Right atrium auricular region (tissue), 2 donors: ENCODE results near the gene DNAH12. TPM values are rescaled to one million over a fixed set of nuclear protein-coding genes. Genes with fewer than 3 reads are reported as not detected.

ENCODE experiments used
- DNase-seq: peaks from one replicate; pipeline ENCODE4 v3.0.0-alpha.2; 2019; ENCODE audit warnings: low spot score
- H3K27ac ChIP-seq, 2 donors: fragments of 200-600 bp; sonication (generic); 1 replicate in 1 of 2; 2 replicates in 1 of 2; pipeline ENCODE4 v1.5.1; 2016 to 2019
- H3K27me3 ChIP-seq, 2 donors: fragments of 200-600 bp; sonication (generic); one replicate each; pipeline versions ENCODE4 v1.5.1 to v1.6.0; 2017 to 2019
- H3K36me3 ChIP-seq: fragments of 200-600 bp; sonication (generic); one replicate; pipeline ENCODE4 v1.5.1; 2016
- H3K4me1 ChIP-seq, 2 donors: fragments of 200-600 bp; sonication (generic); one replicate each; pipeline versions ENCODE4 v1.5.1 to v1.6.0; 2017 to 2019
- H3K4me3 ChIP-seq, 2 donors: fragments of 200-600 bp; sonication (generic); 1 replicate in 1 of 2; 2 replicates in 1 of 2; pipeline ENCODE4 v1.5.1; 2017 to 2019; ENCODE audit warnings: mild to moderate bottlenecking in 1 of 2, moderate library complexity in 1 of 2
- H3K9me3 ChIP-seq, 2 donors: fragments of 200-600 bp; sonication (generic); one replicate each; pipeline ENCODE4 v1.5.1; 2019
- total RNA-seq, 2 donors: library from RNA; depleted of rRNA; stranded (reverse); fragments of >200 nt; gene quantifications; one replicate each; pipeline ENCODE4 v1.1.0, GENCODE V29; 2016
- TF ChIP-seq, protein P1 (sequence below), 2 donors: fragments of 200-600 bp; sonication (generic); IDR thresholded peaks; one replicate each; pipeline ENCODE4 v1.5.1; 2019; ENCODE audit warnings: antibody characterized with exemption in 2 of 2

The DNAH12 gene
- total RNA-seq, 2 donors from 2014 or later: 0.08 TPM; not detected in 1

DNA sequence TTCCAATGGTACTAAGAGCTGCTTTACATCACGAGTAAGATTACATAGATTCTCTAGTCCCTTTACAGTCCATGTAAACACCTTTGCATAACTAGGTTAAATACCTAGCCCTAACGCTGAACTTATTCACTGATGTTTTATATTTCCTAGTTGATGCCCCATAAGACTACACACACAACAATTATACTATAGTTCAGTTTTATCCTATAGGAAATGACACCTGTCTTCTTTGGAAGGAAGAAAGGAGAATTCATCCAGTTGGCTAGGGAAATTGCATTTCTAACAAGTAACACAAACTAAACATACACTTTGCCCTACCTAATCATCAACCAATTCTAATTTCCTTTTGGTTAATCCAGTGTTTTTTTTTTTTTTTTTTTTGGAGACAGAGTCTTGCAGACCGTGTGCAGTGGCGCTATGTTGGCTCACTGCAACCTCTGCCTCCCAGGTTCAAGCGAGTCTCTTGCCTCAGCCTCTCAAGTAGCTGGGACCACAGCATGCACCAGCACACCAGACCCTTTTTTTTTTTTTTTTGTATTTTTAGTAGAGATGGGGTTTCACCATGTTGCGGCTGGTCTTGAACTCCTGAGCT lies 25.8 kb upstream of the DNAH12 start:
- no peak for DNase-seq
- H3K9me3 ChIP-seq: no peaks in the 10 kb centered on the region
- no peaks in the 10 kb centered on the region for H3K4me1 ChIP-seq
- H3K36me3 ChIP-seq: peaks cover 49% of the 10 kb centered on the region
- TF ChIP-seq, protein P1, sequence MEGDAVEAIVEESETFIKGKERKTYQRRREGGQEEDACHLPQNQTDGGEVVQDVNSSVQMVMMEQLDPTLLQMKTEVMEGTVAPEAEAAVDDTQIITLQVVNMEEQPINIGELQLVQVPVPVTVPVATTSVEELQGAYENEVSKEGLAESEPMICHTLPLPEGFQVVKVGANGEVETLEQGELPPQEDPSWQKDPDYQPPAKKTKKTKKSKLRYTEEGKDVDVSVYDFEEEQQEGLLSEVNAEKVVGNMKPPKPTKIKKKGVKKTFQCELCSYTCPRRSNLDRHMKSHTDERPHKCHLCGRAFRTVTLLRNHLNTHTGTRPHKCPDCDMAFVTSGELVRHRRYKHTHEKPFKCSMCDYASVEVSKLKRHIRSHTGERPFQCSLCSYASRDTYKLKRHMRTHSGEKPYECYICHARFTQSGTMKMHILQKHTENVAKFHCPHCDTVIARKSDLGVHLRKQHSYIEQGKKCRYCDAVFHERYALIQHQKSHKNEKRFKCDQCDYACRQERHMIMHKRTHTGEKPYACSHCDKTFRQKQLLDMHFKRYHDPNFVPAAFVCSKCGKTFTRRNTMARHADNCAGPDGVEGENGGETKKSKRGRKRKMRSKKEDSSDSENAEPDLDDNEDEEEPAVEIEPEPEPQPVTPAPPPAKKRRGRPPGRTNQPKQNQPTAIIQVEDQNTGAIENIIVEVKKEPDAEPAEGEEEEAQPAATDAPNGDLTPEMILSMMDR (IDR thresholded peaks at IDR 0.05): no peak
- H3K27me3 ChIP-seq: no peaks in the 10 kb centered on the region
- H3K27ac ChIP-seq: no peak overlapping the region
- H3K4me3 ChIP-seq: no peak overlapping the region

DNA sequence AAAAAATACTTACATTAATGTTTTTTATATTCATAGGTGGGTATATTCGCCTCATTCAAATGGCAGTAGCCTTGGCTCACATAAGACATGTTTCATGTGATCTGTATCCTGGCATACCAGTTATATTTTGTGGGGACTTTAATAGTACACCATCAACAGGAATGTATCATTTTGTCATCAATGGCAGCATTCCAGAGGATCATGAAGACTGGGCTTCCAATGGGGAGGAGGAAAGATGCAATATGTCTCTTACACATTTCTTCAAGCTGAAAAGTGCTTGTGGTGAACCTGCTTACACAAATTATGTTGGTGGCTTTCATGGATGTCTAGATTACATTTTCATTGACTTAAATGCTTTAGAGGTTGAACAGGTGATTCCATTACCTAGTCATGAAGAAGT lies 15.4 kb upstream of the DNAH12 start:
- DNase-seq: no peak
- TF ChIP-seq, protein P1 (IDR thresholded peaks at IDR 0.05): no peak
- H3K27ac ChIP-seq: no peak overlapping the region
- H3K27me3 ChIP-seq: no peaks in the 10 kb centered on the region
- H3K36me3 ChIP-seq: peaks cover 27% of the 10 kb centered on the region
- no peak overlapping the region for H3K4me3 ChIP-seq
- peaks cover 2 to 30% of the 10 kb centered on the region in 2 donors for H3K4me1 ChIP-seq
- H3K9me3 ChIP-seq: no peaks in the 10 kb centered on the region

DNA sequence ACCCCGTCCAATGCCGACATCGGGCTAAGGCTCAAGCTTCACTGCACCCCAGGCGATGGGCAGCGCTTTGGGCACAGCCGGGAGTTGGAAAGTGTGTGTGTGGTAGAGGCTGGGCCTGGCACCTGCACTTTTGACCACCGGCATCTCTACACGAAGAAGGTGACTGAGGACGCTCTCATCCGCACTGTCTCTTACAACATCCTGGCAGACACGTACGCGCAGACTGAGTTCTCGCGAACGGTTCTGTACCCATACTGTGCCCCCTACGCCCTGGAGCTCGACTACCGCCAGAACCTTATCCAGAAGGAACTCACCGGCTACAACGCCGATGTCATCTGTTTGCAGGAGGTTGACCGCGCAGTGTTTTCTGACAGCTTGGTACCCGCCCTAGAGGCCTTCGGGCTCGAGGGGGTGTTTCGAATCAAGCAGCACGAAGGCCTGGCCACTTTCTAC lies 13.0 kb upstream of the DNAH12 start:
- Histone ChIP-seq H3K36me3 (peaks cover 24% of the 10 kb centered on the region), H3K4me3 (peak overlapping the region; percentile 75 to 94), H3K27ac (peak overlapping the region; percentile 88 to 91), H3K9me3 (no peaks in the 10 kb centered on the region), H3K27me3 (no peaks in the 10 kb centered on the region), H3K4me1 (peaks cover 2 to 30% of the 10 kb centered on the region in 2 donors)
- TF ChIP-seq, protein P1 (IDR thresholded peaks at IDR 0.05): no peak
- no peak for DNase-seq

DNA sequence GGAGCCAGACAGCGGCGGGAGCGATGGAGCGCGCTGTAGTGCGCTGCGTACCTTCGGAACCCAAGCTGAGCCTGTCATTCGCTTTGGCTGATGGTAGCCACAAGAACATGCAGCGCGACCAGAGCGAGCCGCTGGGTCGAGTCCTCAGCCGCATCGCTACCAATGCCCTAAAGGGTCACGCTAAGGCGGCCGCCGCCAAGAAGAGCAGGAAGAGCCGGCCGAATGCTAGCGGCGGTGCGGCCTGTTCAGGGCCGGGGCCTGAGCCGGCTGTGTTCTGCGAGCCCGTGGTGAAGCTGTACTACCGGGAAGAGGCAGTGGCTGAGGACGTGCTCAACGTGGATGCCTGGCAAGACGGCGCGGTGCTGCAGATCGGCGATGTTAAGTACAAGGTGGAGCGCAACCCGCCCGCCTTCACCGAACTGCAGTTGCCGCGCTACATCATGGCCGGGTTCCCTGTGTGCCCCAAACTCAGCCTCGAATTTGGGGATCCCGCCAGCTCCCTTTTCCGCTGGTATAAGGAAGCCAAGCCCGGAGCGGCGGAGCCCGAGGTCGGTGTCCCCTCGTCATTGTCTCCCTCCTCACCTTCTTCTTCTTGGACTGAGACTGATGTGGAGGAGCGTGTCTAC lies 12.4 kb upstream of the DNAH12 start:
- H3K27ac ChIP-seq: peak overlapping the region; percentile 88 to 91
- H3K4me3 ChIP-seq: peak overlapping the region; percentile 75 to 94
- peaks cover 21% of the 10 kb centered on the region for H3K36me3 ChIP-seq
- H3K27me3 ChIP-seq: no peaks in the 10 kb centered on the region
- no peaks in the 10 kb centered on the region for H3K9me3 ChIP-seq
- peaks cover 2 to 30% of the 10 kb centered on the region in 2 donors for H3K4me1 ChIP-seq
- no peak for DNase-seq
- TF ChIP-seq, protein P1 (IDR thresholded peaks at IDR 0.05): no peak

DNA sequence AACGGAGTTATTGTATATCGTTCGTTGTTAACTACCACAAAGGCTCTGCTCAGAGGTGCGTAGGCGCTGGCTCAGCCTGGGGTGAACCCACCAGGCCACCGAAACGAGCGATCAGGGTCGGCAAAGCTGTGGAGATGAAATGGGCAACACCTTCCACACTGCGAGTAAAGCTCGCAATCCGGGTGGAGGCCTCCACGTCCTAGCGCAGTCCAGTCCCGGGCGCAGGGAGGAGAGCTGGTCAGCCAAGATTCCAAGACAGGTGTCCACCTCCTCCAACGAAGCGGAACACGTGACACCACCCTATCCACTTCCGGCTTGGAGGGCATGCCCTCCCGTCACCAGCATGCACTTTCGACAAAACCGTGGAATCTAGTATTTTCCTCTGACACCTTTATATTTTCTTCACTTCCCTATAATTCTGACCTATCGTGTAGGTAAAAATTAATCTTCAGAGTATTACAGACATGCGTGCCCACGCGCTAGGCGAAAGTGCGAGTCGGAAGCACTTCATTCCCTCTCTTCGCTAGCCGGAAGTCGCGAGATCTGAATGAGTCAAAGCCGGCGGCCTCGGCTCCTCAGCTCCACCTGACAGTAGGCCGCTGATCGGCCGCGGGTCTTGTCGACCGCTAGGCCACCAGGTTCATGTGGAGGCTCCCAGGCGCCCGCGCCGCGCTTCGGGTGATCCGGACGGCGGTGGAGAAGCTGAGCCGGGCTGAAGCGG lies 11.8 kb upstream of the DNAH12 start, which contains the start of gene PDE12:
Gene PDE12 (plus strand): TSS at position 537 of the 721 bp plus-strand sequence. CDS start 106 bp downstream, at position 643.
- DNase-seq: peak; percentile 93
- Histone ChIP-seq H3K4me3 (peak within 1 kb of the TSS; percentile 75 to 94), H3K4me1 (peaks cover 2 to 30% of the 10 kb centered on the region in 2 donors), H3K9me3 (no peaks in the 10 kb centered on the region), H3K36me3 (peaks cover 15% of the 10 kb centered on the region), H3K27ac (peak within 1 kb of the TSS; percentile 88 to 91), H3K27me3 (no peaks in the 10 kb centered on the region)
- TF ChIP-seq, protein P1 (IDR thresholded peaks at IDR 0.05): peak in 1 of 2 donors; percentile 22
